Left renal cortex interstitium (tissue), 4 donors: ENCODE results near the gene CFAP54. TPM values are rescaled to one million over a fixed set of nuclear protein-coding genes. Genes with fewer than 3 reads are reported as not detected.
"Not testable (repeated sequence)": the region's sequence is repeated elsewhere in the genome, so short reads cannot be mapped to it uniquely, and the experiment has no call there.

ENCODE experiments used
- DNase-seq, 4 donors: peaks; one replicate each; pipeline ENCODE4 v3.0.0-alpha.2; 2013; ENCODE audit warnings: low read depth in 4 of 4, low spot score in 2 of 4, missing footprints in 1 of 4
- polyA plus RNA-seq, 4 donors: library from polyadenylated mRNA; unstranded; fragments of 120-200 nt; gene quantifications; one replicate each; pipeline ENCODE4 v1.2.1, GENCODE V29; 2013; ENCODE audit not compliant: insufficient read length in 4 of 4

CFAP54 gene, protein sequence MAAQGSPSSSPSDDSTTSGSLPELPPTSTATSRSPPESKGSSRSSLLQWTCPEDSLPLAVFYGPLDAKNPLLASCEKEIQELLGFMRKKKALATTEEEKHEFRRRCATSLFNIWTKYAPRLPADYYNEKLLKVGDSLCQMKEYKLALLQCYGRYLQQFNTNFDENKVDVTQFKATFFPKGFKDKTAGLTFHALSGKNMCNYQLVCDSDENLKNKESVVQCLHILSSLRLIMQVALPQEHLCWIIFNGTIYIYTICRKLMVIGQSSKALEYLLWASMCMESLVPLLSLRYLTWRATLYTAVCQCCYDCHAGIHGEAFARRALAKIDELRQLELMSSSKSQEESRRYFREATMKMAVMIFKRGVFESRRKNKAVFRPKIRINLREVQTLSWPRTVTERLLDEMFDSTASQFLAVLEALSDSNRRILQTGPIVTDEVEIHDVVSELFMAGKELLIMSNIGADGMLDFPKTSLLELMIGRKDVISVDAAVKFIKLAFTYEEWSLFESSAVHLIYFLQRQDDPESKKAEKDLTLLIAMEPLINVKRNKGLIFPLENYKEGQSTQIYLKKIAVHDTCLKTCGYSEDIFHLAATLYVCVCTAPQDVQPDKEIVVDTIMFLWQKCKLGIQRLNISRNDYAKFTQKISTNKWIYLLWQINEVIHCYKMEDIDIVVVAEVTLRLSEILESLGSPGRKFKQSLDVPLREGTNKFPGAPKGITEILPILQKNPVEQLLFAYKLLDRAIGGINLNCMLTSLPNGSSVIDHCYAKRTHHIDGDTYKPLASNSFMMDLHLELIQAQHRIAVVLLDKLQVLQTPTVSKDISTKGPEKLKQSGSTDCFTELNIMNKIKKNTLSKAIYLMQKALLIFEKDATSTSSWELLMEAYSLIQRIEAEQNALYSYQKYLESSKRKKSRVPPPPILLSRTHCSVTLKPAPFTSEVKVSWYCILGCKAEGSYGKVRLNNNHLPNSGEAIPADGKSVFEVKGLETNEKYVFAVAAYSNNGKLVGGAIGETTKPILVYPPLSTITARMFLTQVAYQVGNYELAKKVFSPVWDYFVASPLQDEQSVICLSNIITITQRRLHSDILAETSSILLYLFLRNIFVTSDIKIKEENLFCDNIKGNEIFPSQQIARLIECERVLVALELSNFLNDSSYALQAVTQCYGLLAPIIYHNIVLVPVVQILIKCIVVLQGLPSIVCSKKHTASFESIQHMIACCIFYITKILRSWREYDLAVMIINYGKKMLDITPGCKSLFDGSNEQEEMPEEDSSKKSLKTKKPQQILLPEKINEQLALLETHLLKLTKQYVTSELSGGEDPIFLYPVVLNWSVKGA (N-terminal part only)
- 1 to 10 TPM; 2.0 to 3.7 (median 3.1) TPM for polyA plus RNA-seq

DNA sequence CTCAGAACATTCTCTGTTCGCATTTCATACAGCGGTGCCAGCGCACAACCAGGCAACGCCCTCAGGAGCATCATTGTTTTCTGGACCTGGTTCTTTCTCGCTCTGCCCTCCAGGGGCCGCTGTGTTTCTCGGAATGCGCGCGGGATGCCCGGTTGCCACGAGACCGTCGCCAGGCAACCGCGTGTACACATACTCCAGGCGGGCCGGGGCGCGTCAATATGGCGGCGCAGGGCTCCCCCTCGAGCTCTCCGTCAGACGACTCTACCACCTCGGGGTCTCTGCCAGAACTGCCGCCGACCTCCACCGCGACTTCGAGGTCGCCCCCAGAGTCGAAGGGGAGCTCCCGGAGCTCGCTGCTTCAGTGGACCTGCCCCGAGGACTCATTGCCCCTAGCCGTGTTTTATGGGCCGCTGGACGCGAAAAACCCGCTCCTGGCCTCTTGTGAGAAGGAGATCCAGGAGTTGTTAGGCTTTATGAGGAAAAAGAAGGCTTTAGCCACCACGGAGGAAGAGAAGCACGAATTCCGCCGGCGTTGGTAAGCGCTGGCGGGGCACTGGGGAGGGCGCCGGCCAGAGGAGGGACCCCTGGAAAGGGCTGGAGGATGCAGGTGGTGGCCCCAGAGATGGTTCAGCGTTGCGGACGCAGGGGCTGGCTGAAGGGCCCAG, at the start of gene CFAP54:
Gene CFAP54, plus strand, starts transcription at position 186 of the 665 bp plus-strand sequence. Its CDS starts 33 bp downstream, at position 219.
- peak; percentile 65 to 94 (median 83) for DNase-seq

DNA sequence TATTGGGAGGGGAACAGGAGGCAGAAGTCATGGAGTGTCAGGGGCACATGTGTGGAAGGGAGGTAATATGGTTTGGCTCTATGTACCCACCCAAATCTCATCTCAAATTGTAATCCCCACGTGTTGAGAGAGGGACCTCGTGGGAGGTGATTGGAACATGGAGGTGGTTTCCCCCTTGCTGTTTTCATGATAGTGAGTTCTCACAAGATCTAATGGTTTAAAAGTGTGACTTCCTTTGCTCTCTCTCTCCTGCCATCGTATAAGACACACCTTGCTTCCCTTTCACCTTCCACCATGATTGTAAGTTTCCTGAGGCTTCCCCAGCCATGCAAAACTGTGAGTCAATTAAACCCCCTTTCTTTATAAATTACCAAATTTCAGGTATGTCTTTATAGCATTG, 47.6 kb upstream of the CFAP54 start:
- DNase-seq: no peak

DNA sequence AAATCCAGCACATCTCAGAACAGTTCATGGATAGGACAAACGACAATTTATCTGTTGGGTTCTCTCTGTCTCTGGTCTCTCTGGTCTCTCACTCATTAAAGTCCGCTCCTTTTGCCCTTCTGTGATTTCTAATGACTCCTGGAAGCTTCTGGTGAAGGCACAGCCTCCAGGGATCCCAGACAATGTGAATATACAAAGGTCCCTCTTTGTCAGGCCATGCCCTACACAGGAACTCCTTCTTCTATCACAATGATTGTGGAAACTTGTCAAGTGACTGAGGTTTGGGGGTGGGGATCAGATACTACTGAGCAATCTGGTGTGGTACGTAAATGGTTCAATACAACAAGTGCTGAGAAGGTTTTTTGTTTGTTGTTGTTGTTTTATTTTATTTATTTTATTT, 46.5 kb upstream of the CFAP54 start:
- DNase-seq: no peak

DNA sequence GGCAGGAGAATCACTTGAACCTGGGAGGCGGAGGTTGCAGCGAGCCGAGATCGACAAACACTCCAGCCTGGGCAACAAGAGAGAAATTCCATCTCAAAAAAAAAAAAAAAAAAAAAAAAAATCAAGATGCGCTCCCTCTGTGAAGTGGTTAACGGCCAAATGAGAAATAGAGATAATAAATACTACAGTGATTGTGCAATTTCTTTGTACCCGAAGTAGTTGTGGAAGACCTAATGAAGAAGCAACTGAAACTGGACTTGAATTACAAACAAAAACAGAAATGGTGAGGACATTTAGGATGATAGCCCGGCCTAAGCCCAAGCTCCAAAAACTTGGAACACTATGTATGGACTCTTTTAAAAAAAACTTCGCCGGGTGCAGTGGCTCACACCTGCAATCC, 45.0 kb upstream of the CFAP54 start:
- no peak for DNase-seq

DNA sequence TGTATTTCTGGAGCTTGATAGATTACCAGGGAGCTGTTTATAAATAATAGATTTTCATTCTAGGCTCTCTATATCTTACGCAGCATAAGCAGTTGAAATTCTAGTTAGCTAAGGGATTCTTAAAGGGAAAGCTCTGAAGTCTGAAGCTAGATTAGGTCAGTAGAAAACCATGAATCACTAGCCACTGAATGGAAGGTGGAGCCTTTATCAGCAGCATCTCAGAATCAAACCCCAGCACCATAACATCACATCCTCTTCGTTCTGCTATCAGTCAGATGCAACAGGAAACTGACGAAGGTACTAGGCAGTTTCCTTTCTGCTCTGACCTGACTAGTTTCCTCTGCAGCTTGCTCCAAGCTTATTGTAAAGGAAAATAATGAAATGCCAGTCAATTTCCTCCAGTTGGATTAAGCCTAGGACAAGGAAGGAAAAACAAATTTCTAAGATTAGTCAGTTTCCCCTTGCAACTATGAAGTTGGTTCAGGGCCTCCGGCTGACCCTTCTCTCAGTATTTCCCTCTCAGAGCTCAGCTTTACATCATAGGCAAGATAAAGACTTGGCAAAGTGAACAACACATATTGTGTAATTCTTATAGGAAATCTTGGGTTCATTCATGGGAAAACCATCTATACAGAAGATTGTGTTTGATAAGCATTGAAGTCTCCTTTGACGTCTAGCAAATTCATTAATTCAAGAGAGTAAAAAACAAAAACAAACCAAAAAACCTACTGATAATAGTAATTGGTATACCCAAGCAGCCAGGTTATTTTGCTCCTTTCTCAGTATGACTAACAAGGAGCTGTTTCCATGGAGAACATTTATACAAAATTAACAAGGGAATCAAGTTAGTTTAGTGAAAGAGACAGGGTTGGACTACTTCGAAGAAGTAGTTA, 43.4 kb upstream of the CFAP54 start:
- no peak for DNase-seq

DNA sequence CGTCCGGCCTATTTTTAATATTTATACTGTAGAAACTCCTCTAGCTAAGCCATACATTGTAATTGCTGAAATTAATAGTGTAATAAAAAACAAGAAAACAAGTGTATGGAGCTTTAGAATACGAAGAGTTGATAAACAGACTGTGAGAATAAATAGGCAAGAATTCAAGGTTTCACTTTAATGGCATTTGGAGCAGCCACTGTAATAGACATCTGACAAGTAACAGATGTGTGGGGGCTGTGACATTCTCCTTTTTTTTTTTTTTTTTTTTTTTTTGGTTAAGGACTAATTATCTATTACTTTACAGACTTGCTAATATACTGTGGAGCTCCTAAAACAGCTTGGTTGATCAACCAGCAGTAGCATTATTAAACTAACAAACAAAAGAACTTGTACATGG, 42.1 kb upstream of the CFAP54 start:
- no peak for DNase-seq

DNA sequence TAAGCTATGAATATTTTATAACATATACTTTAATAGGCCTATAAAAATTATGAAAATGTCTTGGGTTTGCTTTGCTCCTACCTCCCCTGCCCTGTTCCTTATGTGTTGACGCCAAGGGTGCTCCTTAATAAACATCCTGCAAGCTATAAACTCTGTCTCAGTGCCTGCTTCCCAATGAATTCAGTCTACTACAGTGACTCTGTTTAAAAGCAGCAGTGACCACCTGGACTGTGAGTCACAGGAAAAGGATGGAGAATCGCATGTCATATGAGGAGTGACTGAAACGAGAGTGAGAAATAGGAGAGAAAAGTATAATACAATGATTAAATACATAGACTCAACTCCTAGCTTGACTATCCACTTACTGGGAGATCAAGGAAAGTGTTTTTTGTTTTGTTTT, 41.1 kb upstream of the CFAP54 start:
- DNase-seq: no peak

DNA sequence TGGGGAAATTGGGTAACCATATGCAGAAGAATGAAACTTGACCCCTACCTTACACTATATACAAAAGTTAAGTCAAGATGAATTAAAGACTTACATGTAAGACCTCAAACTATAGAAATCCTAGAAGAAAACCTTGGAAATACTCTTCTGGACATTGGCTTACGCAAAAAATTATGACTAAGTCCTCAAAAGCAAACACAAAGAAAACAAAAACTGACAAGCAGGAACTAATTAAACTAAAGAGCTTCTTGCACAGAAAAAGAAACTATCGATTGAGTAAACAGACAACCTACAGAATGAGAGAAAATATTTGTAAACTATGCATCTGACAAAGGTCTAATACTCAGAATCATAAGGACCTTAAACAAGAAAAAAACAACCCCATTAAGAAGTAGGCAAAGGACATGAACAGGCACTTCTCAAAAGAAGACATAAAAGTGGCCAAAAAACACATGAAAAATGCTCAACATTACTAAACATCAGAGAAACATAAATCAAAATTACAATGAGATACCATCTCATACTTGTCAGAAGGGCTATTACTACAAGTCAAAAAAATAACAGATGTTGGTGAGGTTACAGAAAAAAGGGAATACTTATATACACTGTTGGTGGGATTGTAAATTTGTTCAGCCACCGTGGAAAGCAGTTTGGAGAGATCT, 37.0 kb upstream of the CFAP54 start:
- no peak for DNase-seq

DNA sequence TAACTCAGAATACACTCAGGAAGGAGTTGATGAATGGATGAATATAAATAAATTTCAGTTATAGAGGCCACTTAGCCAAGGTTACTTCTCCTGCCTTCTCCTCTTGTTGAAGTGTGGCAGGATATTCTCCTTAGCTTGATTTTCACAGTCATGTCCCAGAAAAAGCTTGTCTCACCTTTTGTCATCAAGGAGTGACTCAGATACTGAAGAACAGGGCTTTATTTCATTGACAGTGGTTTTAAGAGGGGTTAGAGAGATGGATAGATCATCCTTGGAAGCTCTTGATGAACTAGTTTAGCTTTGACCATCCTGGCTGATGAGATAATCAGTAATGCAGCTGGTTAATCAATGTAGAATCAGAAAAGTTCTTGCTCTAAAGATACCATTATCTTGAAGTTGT, 35.0 kb upstream of the CFAP54 start:
- no peak for DNase-seq

DNA sequence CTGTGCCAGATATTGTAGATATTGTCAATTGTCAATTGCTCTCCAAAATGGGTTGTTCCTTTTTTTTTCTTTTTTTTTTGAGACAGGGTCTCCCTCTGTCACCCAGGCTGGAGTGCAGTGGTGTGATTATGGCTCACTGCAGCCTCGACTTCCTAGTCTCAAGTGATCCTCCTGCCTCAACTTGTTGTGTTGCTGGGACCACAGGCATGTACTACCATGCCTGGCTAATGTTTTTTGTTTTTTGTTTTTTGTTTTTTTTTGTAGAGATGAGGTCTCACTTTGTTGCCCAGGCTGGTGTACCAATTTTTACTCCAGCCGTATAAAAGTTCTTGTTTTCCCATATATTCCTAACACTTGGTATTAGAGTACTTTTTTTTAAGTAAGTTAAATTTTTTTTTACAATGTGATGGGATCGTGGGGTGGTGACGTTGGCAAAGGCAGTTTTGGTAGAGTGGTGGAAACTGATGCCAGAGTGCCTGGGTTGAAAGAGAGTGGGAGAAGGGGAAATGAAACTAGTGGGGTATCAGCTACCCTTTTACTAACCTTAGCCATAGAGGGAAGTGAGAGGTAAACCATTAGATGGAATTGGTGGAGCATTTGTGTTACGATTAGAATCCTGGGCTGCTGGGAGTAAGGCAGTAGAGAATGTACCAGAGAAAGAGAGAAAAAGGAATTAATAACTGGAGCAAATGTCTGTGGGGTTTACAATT, 33.0 kb upstream of the CFAP54 start:
- no peak for DNase-seq

DNA sequence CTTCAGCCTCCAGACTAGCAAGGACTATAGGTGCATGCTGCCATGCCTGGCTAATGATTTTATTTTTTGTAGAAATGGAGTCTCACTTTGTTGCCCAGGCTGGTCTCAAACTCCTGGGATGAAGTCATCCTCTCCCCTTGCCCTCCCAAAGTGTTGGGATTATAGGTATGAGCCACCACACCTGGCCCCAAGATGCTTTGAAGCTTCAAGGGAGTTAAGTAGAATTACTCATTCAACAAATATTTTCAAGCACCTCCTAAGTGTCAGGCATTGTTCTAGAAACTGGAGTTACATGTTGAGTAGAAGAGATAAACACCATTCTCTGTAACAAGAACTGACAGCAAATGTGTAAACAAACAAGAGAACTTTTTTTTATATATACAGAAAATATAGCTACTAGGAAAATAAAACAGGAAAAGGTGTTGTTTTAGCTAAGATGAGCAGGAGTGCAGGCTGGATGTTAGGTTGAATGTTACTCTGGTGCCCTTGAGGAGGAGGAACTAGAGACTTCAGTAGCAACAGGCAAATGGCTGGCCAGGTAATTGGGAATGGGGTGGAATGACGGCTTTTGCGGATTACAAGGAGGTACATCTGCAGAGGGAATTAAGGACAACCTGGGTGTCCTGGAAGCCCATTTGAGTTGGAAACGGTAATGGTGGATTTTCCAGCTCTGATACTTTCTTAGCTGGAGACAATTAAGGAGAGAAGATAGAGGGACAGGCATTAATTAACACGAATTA, 32.0 kb upstream of the CFAP54 start:
- DNase-seq: no peak

DNA sequence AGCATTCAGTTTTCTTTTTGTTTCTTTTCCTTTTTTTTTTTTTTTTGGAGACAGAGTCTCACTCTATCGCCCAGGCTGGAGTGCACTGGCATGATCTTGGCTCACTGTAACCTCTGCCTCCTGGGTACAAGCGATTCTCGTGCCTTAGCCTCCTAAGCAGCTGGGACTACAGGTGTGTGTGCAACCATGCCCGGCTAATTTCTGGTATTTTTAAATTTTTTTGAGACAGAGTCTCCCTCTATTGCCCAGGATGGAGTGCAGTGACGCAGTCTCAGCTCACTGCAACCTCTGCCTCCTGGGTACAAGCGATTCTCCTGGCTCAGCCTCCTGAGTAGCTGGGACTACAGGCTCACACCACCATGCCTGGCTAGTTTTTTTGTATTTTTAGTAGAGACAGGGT, 30.1 kb upstream of the CFAP54 start:
- DNase-seq: not testable (repeated sequence)

DNA sequence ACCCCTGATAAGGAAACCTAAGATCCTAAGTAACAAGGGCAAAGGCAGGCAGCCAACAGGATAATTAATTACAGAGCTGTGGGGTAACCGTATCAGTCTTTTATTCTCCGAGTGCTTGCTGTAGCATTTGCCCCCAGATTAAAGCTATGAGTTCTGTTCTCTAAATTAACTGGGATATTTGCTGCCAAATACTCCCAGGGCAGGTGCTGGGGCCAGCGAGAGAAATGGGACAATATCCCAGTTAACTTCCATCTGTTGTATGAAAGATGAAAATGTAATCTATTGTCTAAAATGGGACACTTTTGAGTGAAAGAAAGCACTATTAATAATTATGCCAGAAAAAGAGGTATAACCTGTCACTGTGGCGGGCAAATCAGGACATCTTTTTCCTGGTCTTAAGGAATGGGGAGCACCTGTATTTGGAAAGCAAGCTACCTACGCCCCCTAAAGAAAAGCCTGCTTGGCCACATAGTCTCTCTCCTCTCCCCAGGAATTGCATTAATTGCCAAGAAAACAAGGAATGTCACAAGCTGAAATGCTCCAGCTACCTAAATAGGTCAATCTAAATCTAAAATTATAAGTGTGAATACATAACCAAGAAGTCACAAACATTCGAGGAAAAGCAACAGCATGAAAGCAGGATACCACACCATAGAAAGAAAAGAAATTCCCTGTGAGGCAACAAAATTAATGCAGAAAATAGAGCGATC, 26.7 kb upstream of the CFAP54 start:
- DNase-seq: no peak

DNA sequence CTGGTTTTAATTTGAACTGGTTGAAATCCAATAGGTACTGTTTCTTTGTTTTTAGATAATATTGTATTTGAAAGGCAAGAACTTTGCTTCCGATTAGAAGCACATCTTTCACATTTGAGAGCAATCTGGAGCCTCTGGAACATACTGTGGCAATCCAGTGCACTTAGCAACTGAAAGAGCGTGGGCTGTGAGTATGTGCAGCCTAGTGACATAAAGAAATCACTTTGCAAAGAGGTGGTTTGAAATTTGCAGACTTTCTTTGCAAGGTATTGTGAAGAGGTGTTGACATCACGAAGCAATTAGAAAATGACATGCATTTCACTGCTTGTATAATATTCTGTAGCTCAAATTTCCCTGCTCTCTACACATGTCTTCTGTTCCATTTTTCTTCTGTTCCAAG, 23.5 kb upstream of the CFAP54 start:
- DNase-seq: no peak

DNA sequence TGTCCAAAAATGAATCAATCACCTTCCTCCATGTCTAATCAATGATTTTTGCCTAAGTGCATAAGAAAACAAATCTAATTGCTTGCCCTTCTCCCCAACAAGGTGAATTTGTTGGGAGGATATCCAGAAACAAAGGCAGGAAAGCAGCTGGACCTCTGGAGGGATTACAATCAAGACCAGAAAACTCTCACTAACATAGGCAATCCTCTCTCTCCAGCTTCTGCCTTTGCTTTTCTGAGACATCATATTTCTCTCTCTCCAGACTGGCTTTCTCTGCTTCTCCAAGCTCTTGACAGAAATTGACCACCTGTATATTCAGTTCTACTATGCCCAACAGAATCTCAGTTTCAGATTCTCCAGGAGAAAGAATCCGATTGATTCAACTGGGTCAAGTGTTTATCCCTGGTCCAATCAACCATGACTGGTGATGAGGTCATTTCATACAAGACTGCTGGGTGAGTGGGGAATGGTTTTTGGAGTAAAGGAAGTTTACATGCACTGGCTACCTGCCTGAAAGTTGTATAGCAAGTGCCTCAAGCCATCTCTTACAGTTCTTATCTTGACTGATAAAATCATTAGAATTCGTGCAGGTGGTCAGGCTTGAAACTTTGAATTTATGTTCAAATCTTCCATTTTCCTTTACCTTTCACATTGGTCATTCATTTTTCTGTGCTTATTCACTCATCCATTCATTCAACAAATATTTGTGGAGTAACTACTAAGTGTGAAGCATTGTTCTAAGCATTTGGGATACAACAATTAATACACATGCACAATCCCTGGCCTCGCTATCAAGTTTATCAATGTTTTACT, 22.2 kb upstream of the CFAP54 start:
- DNase-seq: peak in 1 of 4 donors; percentile 23
